IMR-90 (cell line): ENCODE results near the gene U2SURP. TPM values are rescaled to one million over a fixed set of nuclear protein-coding genes. Genes with fewer than 3 reads are reported as not detected.

Experiments used
- ATAC-seq: fragments of 200-7000 bp; cut with Tn5 transposase; 2 replicates; pipeline ENCODE4 v1.9.1; 2020; ENCODE audit warnings: low read depth, mild to moderate bottlenecking, moderate library complexity
- BruUV-seq: library from RNA; stranded (reverse); fragments of 400-500 nt; replicated peaks from 2 replicates; lab custom pipeline; 2021; lab: Mats Ljungman, UMichigan
- CTCF ChIA-PET: fragments of 300-600 bp; formaldehyde crosslinking; extraction: SDS; loops from one replicate; lab custom pipeline; 2021; ENCODE audit warnings: antibody characterized with exemption; lab: Yijun Ruan, JAX
- POLR2A ChIA-PET: fragments of 300-600 bp; sonication (Branson Sonifier 250); formaldehyde crosslinking; loops from one replicate; lab custom pipeline; 2022; ENCODE audit warnings: antibody characterized with exemption; ENCODE audit not compliant: unreplicated experiment; lab: Charles Lee
- DNase-seq: peaks from one replicate; pipeline ENCODE4 v3.0.0; 2013
- H2AFZ ChIP-seq: replicated peaks from 2 replicates; pipeline ENCODE3; 2013; ENCODE audit warnings: low read length, mild to moderate bottlenecking; ENCODE audit not compliant: poor library complexity
- H2AK5ac ChIP-seq: 2 replicates; pipeline ENCODE4 v1.6.1; 2013; ENCODE audit warnings: low read depth, low read length, inconsistent platforms
- H2AK9ac ChIP-seq: replicated peaks from 2 replicates; pipeline ENCODE3; 2013; ENCODE audit warnings: mild to moderate bottlenecking, low read depth, low read length, moderate library complexity; ENCODE audit not compliant: poor library complexity
- H2BK120ac ChIP-seq: 2 replicates; pipeline ENCODE4 v1.6.1; 2013; ENCODE audit warnings: low read depth, low read length, inconsistent platforms
- H2BK15ac ChIP-seq: 3 replicates; pipeline ENCODE4 v1.6.1; 2013; ENCODE audit warnings: low read depth, low read length, inconsistent platforms
- H2BK20ac ChIP-seq: 2 replicates; pipeline ENCODE4 v1.6.1; 2013; ENCODE audit warnings: low read depth, mild to moderate bottlenecking, inconsistent platforms, low read length, moderate library complexity
- H2BK5ac ChIP-seq: 2 replicates; pipeline ENCODE4 v1.6.1; 2013; ENCODE audit warnings: mild to moderate bottlenecking, low read depth, low read length, inconsistent platforms; ENCODE audit not compliant: poor library complexity, severe bottlenecking
- H3K14ac ChIP-seq: replicated peaks from 2 replicates; pipeline ENCODE4 v1.6.1; 2013; ENCODE audit warnings: low read depth, low read length, inconsistent platforms
- H3K18ac ChIP-seq: 2 replicates; pipeline ENCODE4 v1.6.1; 2013; ENCODE audit warnings: low read depth, low read length, control low read depth
- H3K23ac ChIP-seq: 2 replicates; pipeline ENCODE4 v1.6.1; 2013; ENCODE audit warnings: low read depth, low read length, inconsistent platforms
- H3K27ac ChIP-seq: 2 replicates; pipeline ENCODE4 v1.5.1; 2013; ENCODE audit warnings: mild to moderate bottlenecking, control low read depth, low read length; ENCODE audit not compliant: insufficient read depth
- H3K27me3 ChIP-seq: 2 replicates; pipeline ENCODE4 v1.6.1; 2013; ENCODE audit warnings: low read length; ENCODE audit not compliant: control insufficient read depth, insufficient read depth
- H3K36me3 ChIP-seq: 2 replicates; pipeline ENCODE4 v1.6.1; 2013; ENCODE audit warnings: low read length, mixed read lengths; ENCODE audit not compliant: control insufficient read depth, insufficient read depth
- H3K4ac ChIP-seq: 2 replicates; pipeline ENCODE4 v1.6.1; 2013; ENCODE audit warnings: low read depth, low read length, inconsistent platforms
- H3K4me1 ChIP-seq: 2 replicates; pipeline ENCODE4 v1.6.1; 2013; ENCODE audit warnings: low read length, mixed read lengths; ENCODE audit not compliant: control insufficient read depth, insufficient read depth
- H3K4me2 ChIP-seq: 2 replicates; pipeline ENCODE4 v1.6.1; 2013; ENCODE audit warnings: low read depth, mild to moderate bottlenecking, control low read depth, low read length, moderate library complexity
- H3K4me3 ChIP-seq: 2 replicates; pipeline ENCODE4 v1.5.1; 2013; ENCODE audit warnings: low read depth, mild to moderate bottlenecking, control low read depth, low read length, moderate library complexity; ENCODE audit not compliant: insufficient read depth
- H3K56ac ChIP-seq: 2 replicates; pipeline ENCODE4 v1.6.1; 2013; ENCODE audit warnings: low read length, inconsistent platforms; ENCODE audit not compliant: insufficient read depth; ENCODE audit errors: extremely low read depth
- H3K79me1 ChIP-seq, 2 experiments: 2 replicates each; pipeline ENCODE4 v1.6.1; 2013; ENCODE audit warnings: low read length in 2 of 2, inconsistent platforms in 1 of 2, low read depth in 1 of 2
- H3K9ac ChIP-seq: 2 replicates; pipeline ENCODE4 v1.6.1; 2013; ENCODE audit warnings: low read depth, low read length, control low read depth
- H3K9me1 ChIP-seq: 2 replicates; pipeline ENCODE4 v1.6.1; 2013; ENCODE audit warnings: low read length, inconsistent platforms; ENCODE audit not compliant: insufficient read depth
- H3K9me3 ChIP-seq: 2 replicates; pipeline ENCODE4 v1.6.1; 2013; ENCODE audit warnings: low read length; ENCODE audit not compliant: control insufficient read depth, insufficient read depth
- H4K20me1 ChIP-seq: 2 replicates; pipeline ENCODE4 v1.6.1; 2013; ENCODE audit warnings: low read length, inconsistent platforms; ENCODE audit not compliant: insufficient read depth
- H4K5ac ChIP-seq: 2 replicates; pipeline ENCODE4 v1.6.1; 2013; ENCODE audit warnings: mild to moderate bottlenecking, low read depth, low read length, control low read depth
- H4K8ac ChIP-seq, 2 experiments: 2 replicates each; pipeline ENCODE4 v1.6.1; 2013; ENCODE audit warnings: low read depth in 2 of 2, low read length in 2 of 2, control low read depth in 1 of 2, inconsistent platforms in 1 of 2
- H4K91ac ChIP-seq: 2 replicates; pipeline ENCODE4 v1.6.1; 2013; ENCODE audit warnings: low read depth, low read length, inconsistent platforms; ENCODE audit not compliant: insufficient read depth
- BHLHE40 ChIP-seq: fragments of 150-350 bp; IDR thresholded peaks from 2 replicates; pipeline ENCODE4 v1.6.1; 2016; ENCODE audit warnings: mild to moderate bottlenecking, low read depth, low read length
- CEBPB ChIP-seq: IDR thresholded peaks from 2 replicates; pipeline ENCODE4 v1.6.1; 2012; ENCODE audit warnings: low read depth, low read length, improper control_type of control experiment
- CHD1 ChIP-seq: IDR thresholded peaks from 2 replicates; pipeline ENCODE4 v1.6.1; 2012; ENCODE audit warnings: low read depth, low read length, improper control_type of control experiment
- CTCF ChIP-seq: conservative IDR thresholded peaks from 2 replicates; pipeline ENCODE4 v1.5.1; 2012; ENCODE audit warnings: mild to moderate bottlenecking, low read depth, low read length, improper control_type of control experiment
- ELK1 ChIP-seq: fragments of 150-350 bp; IDR thresholded peaks from 2 replicates; pipeline ENCODE4 v1.6.1; 2016; ENCODE audit warnings: low read depth, mild to moderate bottlenecking, low read length, moderate library complexity, borderline replicate concordance
- FOS ChIP-seq: fragments of 150-350 bp; IDR thresholded peaks from 2 replicates; pipeline ENCODE4 v1.6.1; 2016; ENCODE audit warnings: low read depth, low read length
- MAFK ChIP-seq: IDR thresholded peaks from 2 replicates; pipeline ENCODE4 v1.6.1; 2012; ENCODE audit warnings: low read depth, low read length, improper control_type of control experiment
- MAZ ChIP-seq: IDR thresholded peaks from 2 replicates; pipeline ENCODE4 v1.6.1; 2012; ENCODE audit warnings: low read depth, mild to moderate bottlenecking, low read length, improper control_type of control experiment, moderate library complexity, borderline replicate concordance
- NFE2L2 ChIP-seq: fragments of 150-350 bp; IDR thresholded peaks from 2 replicates; pipeline ENCODE4 v1.6.1; 2016; ENCODE audit warnings: low read depth, mild to moderate bottlenecking, low read length
- POLR2A ChIP-seq: IDR thresholded peaks from 2 replicates; pipeline ENCODE4 v1.6.1; 2012; ENCODE audit warnings: mild to moderate bottlenecking, low read depth, low read length
- RAD21 ChIP-seq: IDR thresholded peaks from 2 replicates; pipeline ENCODE4 v1.6.1; 2012; ENCODE audit warnings: low read length, improper control_type of control experiment
- RCOR1 ChIP-seq: IDR thresholded peaks from 2 replicates; pipeline ENCODE4 v1.6.1; 2012; ENCODE audit warnings: mild to moderate bottlenecking, low read length, improper control_type of control experiment; ENCODE audit not compliant: insufficient replicate concordance
- RFX5 ChIP-seq: IDR thresholded peaks from 2 replicates; pipeline ENCODE4 v1.8.0; 2012; ENCODE audit warnings: low read depth, mild to moderate bottlenecking, low read length, moderate library complexity
- SMC3 ChIP-seq: fragments of 150-350 bp; IDR thresholded peaks from 2 replicates; pipeline ENCODE4 v1.6.1; 2016; ENCODE audit warnings: low read depth, mild to moderate bottlenecking, antibody characterized with exemption, low read length, moderate library complexity
- USF2 ChIP-seq: fragments of 150-350 bp; IDR thresholded peaks from 2 replicates; pipeline ENCODE4 v1.6.1; 2017; ENCODE audit warnings: mild to moderate bottlenecking, antibody characterized with exemption, low read length, low read depth
- WGBS, 2 experiments: methylation state at CpG; one replicate each; pipeline versions ENCODE4 v1.1.5 to v1.1.7; 2013; ENCODE audit warnings: missing lambda C conversion rate in 2 of 2; ENCODE audit not compliant: insufficient read length in 1 of 2; ENCODE audit errors: extremely low coverage in 2 of 2; 5-methylcytosine and 5-hydroxymethylcytosine counted together
- dilution Hi-C: fragments of 300-500 bp; cut with HindIII; formaldehyde crosslinking; loops from one replicate; pipeline ENCODE4 v1.14.3; 2018; ENCODE audit warnings: low sequenced_read_pairs; ENCODE audit not compliant: unreplicated experiment
- in situ Hi-C: fragments of 300-500 bp; cut with MboI; formaldehyde crosslinking; loops from 3 replicates; pipeline ENCODE4 v1.14.3; 2019; ENCODE audit warnings: low sequenced_read_pairs, inconsistent platforms, mixed read lengths
- intact Hi-C: fragments of 100-400 bp; cut with micrococcal nuclease; formaldehyde crosslinking; loops from 2 replicates; pipeline ENCODE4 v1.10.0; 2022
- polyA plus RNA-seq, 3 experiments: library from polyadenylated mRNA; depleted of rRNA; stranded (reverse); fragments of >200 nt; gene quantifications; 2 replicates each; pipeline ENCODE4 v1.2.3, GENCODE V29; 2012; ENCODE audit warnings: low replicate concordance in 1 of 3
- total RNA-seq: library from RNA; depleted of rRNA; stranded (reverse); fragments of >200 nt; gene quantifications from 2 replicates; pipeline ENCODE4 v1.2.3, GENCODE V29; 2012

The U2SURP gene
- total and polyA plus RNA-seq, 2 of the 4 experiments (the other 2 are of a cell fraction): 24.8 to 29.4 TPM

- POLR2A ChIA-PET: no interaction called here
- no peak for TF ChIP-seq CEBPB
- TF ChIP-seq RAD21: no peak
- no peak for TF ChIP-seq SMC3
- no peak for TF ChIP-seq ELK1
- no peak for TF ChIP-seq NFE2L2
- TF ChIP-seq MAFK: no peak
- no peak for TF ChIP-seq RCOR1
- TF ChIP-seq POLR2A: no peak
- no peak for TF ChIP-seq CTCF
- no peak for TF ChIP-seq BHLHE40
- TF ChIP-seq CHD1: no peak
- TF ChIP-seq USF2: no peak
- TF ChIP-seq MAZ: no peak
- no peak for TF ChIP-seq RFX5
- no peak for TF ChIP-seq FOS
Measured at GRCh38 chr3:142973217-142974009, 28.0 kb upstream of the U2SURP start.

More at GRCh38 chr3:142973217-142974009, 28.0 kb upstream of the U2SURP start:
- CTCF ChIA-PET: interaction anchor here (0.8 kb wide), 1 partner anchor 22 kb away, joined by 3 read pairs; no protein-coding TSS in a partner anchor
- no peaks in the 10 kb centered on the region for H3K9me3 ChIP-seq
- intact Hi-C loops (loop anchor here (5.0 kb wide), 1 partner anchor 246 kb away; no protein-coding TSS in a partner anchor), dilution Hi-C loops (no loop called here), in situ Hi-C loops (no loop called here)
- H3K27ac ChIP-seq: no peak overlapping the region
- H3K14ac ChIP-seq: no peak overlapping the region
- no peaks in the 10 kb centered on the region for H4K20me1 ChIP-seq
- no peak overlapping the region for H3K4ac ChIP-seq
- H4K5ac ChIP-seq: no peak overlapping the region
- no TSS peak for BruUV-seq
- H3K79me1 ChIP-seq: no peaks in the 10 kb centered on the region
- no peak overlapping the region for H3K56ac ChIP-seq
- peaks cover 19% of the 10 kb centered on the region for H3K27me3 ChIP-seq
- ATAC-seq: no peak
- no peak overlapping the region for H4K91ac ChIP-seq
- no peak overlapping the region for H2AK9ac ChIP-seq
- no peak overlapping the region for H3K23ac ChIP-seq
- no peak overlapping the region for H3K4me2 ChIP-seq
- H3K4me1 ChIP-seq: no peaks in the 10 kb centered on the region
- no peak overlapping the region for H2BK120ac ChIP-seq
- no peak overlapping the region for H4K8ac ChIP-seq
- H3K9me1 ChIP-seq: no peaks in the 10 kb centered on the region
- peak overlapping the region; percentile 37 for H2AFZ ChIP-seq
- no peak overlapping the region for H3K9ac ChIP-seq
- H2BK15ac ChIP-seq: no peak overlapping the region
- no peak overlapping the region for H2AK5ac ChIP-seq
- WGBS, 2 experiments: 60% methylated on average over 1 of the region's 8 CpGs; no CpG with 5 or more reads in 1 of the 2 experiments
- DNase-seq: no peak
- H2BK20ac ChIP-seq: no peak overlapping the region
- no peak overlapping the region for H2BK5ac ChIP-seq
- H3K18ac ChIP-seq: no peak overlapping the region
- no peak overlapping the region for H3K4me3 ChIP-seq
- H3K36me3 ChIP-seq: no peaks in the 10 kb centered on the region
